HepG2 (cell line): ENCODE results near the gene CBX2. TPM values are rescaled to one million over a fixed set of nuclear protein-coding genes. Genes with fewer than 3 reads are reported as not detected.

Source experiments
- BRCA1 ChIP-seq: sonication (generic); formaldehyde crosslinking; IDR thresholded peaks from 2 replicates; pipeline ENCODE4 v1.4.0; 2020; ENCODE audit warnings: missing genetic modification reagents
- CHCHD3 ChIP-seq: sonication (generic); formaldehyde crosslinking; IDR thresholded peaks from 2 replicates; pipeline ENCODE4 v1.8.0; 2022; ENCODE audit warnings: mild to moderate bottlenecking, missing genetic modification reagents, moderate library complexity
- FOXK1 ChIP-seq: sonication (generic); formaldehyde crosslinking; IDR thresholded peaks from 2 replicates; pipeline ENCODE4 v1.4.0; 2020; ENCODE audit warnings: low read depth, missing genetic modification reagents, borderline replicate concordance
- MNT ChIP-seq: fragments of 450-650 bp; IDR thresholded peaks from 2 replicates; pipeline ENCODE4 v1.6.1; 2016
- RARA ChIP-seq: IDR thresholded peaks from 2 replicates; pipeline ENCODE4 v1.6.1; 2016; ENCODE audit warnings: missing genetic modification reagents, missing compliant biosample characterization
- SRSF9 ChIP-seq: fragments of 200-400 bp; formaldehyde crosslinking; IDR thresholded peaks from 2 replicates; pipeline ENCODE4 v1.6.1; 2018; ENCODE audit warnings: borderline replicate concordance, mild to moderate bottlenecking, low read depth, low read length; ENCODE audit not compliant: insufficient read depth, poor library complexity, severe bottlenecking
- TBX2 ChIP-seq: sonication (generic); formaldehyde crosslinking; IDR thresholded peaks from 2 replicates; pipeline ENCODE4 v1.5.0; 2020; ENCODE audit warnings: missing genetic modification reagents, mild to moderate bottlenecking, borderline replicate concordance
- TFAP4 ChIP-seq: sonication (generic); IDR thresholded peaks from 2 replicates; pipeline ENCODE4 v1.6.1; 2016; ENCODE audit warnings: low read depth, borderline replicate concordance
- ZEB1 ChIP-seq: IDR thresholded peaks from 2 replicates; pipeline ENCODE4 v1.6.1; 2012; ENCODE audit warnings: mild to moderate bottlenecking, low read depth, inconsistent platforms; ENCODE audit not compliant: insufficient replicate concordance
- ZMYM3 ChIP-seq: sonication (generic); formaldehyde crosslinking; IDR thresholded peaks from 2 replicates; pipeline ENCODE4 v1.5.1; 2020; ENCODE audit warnings: mild to moderate bottlenecking, missing genetic modification reagents
- ZNF143 ChIP-seq: sonication (generic); formaldehyde crosslinking; IDR thresholded peaks from 2 replicates; pipeline ENCODE4 v1.4.0; 2020; ENCODE audit warnings: missing genetic modification reagents
- ZNF296 ChIP-seq: sonication (generic); formaldehyde crosslinking; conservative IDR thresholded peaks from 2 replicates; pipeline ENCODE4 v1.5.0; 2020; ENCODE audit warnings: mild to moderate bottlenecking, missing genetic modification reagents
- ZNF564 ChIP-seq: sonication (generic); formaldehyde crosslinking; IDR thresholded peaks from 2 replicates; pipeline ENCODE4 v1.8.1; 2023; ENCODE audit warnings: mild to moderate bottlenecking, missing genetic modification reagents
- ZNF660 ChIP-seq: sonication (generic); formaldehyde crosslinking; IDR thresholded peaks from 2 replicates; pipeline ENCODE4 v1.5.1; 2020; ENCODE audit warnings: mild to moderate bottlenecking, low read depth, missing genetic modification reagents, borderline replicate concordance
- ZNF691 ChIP-seq: sonication (generic); formaldehyde crosslinking; IDR thresholded peaks from 2 replicates; pipeline ENCODE4 v1.4.0; 2020; ENCODE audit warnings: missing genetic modification reagents, low read depth, mild to moderate bottlenecking, borderline replicate concordance
- polyA plus RNA-seq, 8 experiments: library from polyadenylated mRNA; depleted of rRNA in 3 of 8; stranded (reverse) in 7 of 8; unstranded in 1 of 8; fragments of >200 nt; fragmentation: Illumina TruSeq in 4 of 8; extraction: Trizol in 4 of 8; gene quantifications; 2 replicates each; pipeline versions ENCODE4 v1.2.1 to v1.2.3, GENCODE V29; 2011 to 2016; ENCODE audit warnings: low read depth in 4 of 8, missing spikeins in 1 of 8, mixed read lengths in 1 of 8; ENCODE audit not compliant: insufficient read depth in 1 of 8
- total RNA-seq, 5 experiments: library from RNA; depleted of rRNA; stranded (reverse); fragments of >200 nt; fragmentation: Illumina TruSeq; extraction: Trizol; gene quantifications; 2 replicates each; pipeline ENCODE4 v1.2.3, GENCODE V29; 2016; ENCODE audit warnings: low read depth in 1 of 5
- TF ChIP-seq, protein P1 (sequence below): sonication (generic); formaldehyde crosslinking; IDR thresholded peaks from 2 replicates; pipeline ENCODE4 v1.4.0; 2020; ENCODE audit warnings: missing genetic modification reagents
- TF ChIP-seq, protein P2 (sequence below): IDR thresholded peaks from 2 replicates; pipeline ENCODE4 v1.6.1; 2012; ENCODE audit warnings: inconsistent platforms
- TF ChIP-seq, protein P3 (sequence below): sonication (generic); formaldehyde crosslinking; IDR thresholded peaks from 2 replicates; pipeline ENCODE4 v1.8.0; 2022; ENCODE audit warnings: missing genetic modification reagents, mild to moderate bottlenecking, inconsistent platforms, borderline replicate concordance
- TF ChIP-seq, protein P4 (sequence below): sonication (generic); formaldehyde crosslinking; IDR thresholded peaks from 2 replicates; pipeline ENCODE4 v1.5.1; 2020; ENCODE audit warnings: missing genetic modification reagents, mild to moderate bottlenecking, borderline replicate concordance

The CBX2 gene
- total and polyA plus RNA-seq, 2 of the 13 experiments (the other 11 are each of a cell fraction or from before 2014, with no cell fraction given): 14.5 to 31.1 TPM

DNA sequence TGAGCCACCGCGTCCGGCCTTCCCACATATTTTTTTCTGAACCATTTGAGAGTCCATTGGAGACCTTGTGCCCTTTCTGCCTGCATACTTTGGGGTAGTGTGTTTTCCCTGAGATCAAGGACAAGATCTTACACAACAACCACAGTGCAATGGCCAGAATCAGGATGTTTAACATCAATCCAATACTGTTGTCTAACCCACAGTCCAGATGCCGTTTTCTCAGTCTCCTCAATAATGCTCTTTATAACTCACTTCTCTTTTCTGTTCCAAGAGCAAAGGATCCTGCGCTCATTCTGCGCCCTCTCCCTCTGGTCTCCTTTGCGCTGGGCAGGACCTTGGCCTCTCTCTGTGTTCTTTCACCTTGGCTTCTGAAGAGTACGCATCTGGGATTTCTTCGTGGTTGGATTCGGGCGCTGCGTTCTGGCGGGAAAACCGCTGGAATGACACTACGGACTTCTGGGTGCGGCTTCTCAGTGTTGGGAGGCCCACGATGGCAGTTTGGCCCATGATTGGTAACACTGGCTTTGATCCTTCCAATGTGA, 44.7 kb downstream of the CBX2 start (continued):
- TF ChIP-seq, protein P1, sequence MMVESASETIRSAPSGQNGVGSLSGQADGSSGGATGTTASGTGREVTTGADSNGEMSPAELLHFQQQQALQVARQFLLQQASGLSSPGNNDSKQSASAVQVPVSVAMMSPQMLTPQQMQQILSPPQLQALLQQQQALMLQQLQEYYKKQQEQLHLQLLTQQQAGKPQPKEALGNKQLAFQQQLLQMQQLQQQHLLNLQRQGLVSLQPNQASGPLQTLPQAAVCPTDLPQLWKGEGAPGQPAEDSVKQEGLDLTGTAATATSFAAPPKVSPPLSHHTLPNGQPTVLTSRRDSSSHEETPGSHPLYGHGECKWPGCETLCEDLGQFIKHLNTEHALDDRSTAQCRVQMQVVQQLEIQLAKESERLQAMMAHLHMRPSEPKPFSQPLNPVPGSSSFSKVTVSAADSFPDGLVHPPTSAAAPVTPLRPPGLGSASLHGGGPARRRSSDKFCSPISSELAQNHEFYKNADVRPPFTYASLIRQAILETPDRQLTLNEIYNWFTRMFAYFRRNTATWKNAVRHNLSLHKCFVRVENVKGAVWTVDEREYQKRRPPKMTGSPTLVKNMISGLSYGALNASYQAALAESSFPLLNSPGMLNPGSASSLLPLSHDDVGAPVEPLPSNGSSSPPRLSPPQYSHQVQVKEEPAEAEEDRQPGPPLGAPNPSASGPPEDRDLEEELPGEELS (CRISPR knock-in tag): peak; percentile 96
- peak; percentile 87; the same call in 1 of the 2 replicates for TF ChIP-seq BRCA1
- no peak for TF ChIP-seq SRSF9
- TF ChIP-seq, protein P2, sequence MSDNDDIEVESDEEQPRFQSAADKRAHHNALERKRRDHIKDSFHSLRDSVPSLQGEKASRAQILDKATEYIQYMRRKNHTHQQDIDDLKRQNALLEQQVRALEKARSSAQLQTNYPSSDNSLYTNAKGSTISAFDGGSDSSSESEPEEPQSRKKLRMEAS: peak; percentile 68
- TF ChIP-seq ZNF660 (CRISPR knock-in tag): no peak
- peak; percentile 36; the same call in 1 of the 2 replicates for TF ChIP-seq ZNF691
- TF ChIP-seq ZNF143 (CRISPR knock-in tag): peak; percentile 69
- peak; percentile 40; the same call in 1 of the 2 replicates for TF ChIP-seq TFAP4
- no peak for TF ChIP-seq ZEB1
- TF ChIP-seq TBX2 (CRISPR knock-in tag): peak; percentile 74
- TF ChIP-seq CHCHD3: no peak
- TF ChIP-seq, protein P3, sequence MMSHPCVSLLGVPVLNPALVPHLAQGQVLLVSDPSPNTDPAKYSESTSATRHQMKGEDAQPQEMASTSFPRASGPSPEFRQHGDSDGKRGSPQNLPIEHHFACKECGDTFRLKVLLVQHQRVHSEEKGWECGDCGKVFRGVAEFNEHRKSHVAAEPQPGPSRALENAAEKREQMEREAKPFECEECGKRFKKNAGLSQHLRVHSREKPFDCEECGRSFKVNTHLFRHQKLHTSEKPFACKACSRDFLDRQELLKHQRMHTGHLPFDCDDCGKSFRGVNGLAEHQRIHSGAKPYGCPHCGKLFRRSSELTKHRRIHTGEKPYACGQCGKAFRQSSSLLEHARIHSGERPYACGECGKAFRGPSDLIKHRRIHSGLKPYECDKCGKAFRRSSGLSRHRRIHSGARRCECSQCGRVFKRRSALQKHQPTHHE: no peak
- 0 out of 2 replicates have a peak, but pooled peaks have one; percentile 30 for TF ChIP-seq ZNF296 (CRISPR knock-in tag)
- peak; percentile 91; the same call in 1 of the 2 replicates for TF ChIP-seq ZMYM3
- peak; percentile 94 for TF ChIP-seq RARA
- TF ChIP-seq FOXK1 (CRISPR knock-in tag): peak; percentile 93; the same call in 1 of the 2 replicates
- TF ChIP-seq, protein P4, sequence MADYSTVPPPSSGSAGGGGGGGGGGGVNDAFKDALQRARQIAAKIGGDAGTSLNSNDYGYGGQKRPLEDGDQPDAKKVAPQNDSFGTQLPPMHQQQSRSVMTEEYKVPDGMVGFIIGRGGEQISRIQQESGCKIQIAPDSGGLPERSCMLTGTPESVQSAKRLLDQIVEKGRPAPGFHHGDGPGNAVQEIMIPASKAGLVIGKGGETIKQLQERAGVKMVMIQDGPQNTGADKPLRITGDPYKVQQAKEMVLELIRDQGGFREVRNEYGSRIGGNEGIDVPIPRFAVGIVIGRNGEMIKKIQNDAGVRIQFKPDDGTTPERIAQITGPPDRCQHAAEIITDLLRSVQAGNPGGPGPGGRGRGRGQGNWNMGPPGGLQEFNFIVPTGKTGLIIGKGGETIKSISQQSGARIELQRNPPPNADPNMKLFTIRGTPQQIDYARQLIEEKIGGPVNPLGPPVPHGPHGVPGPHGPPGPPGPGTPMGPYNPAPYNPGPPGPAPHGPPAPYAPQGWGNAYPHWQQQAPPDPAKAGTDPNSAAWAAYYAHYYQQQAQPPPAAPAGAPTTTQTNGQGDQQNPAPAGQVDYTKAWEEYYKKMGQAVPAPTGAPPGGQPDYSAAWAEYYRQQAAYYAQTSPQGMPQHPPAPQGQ (CRISPR knock-in tag): peak; percentile 53; the same call in 1 of the 2 replicates
- TF ChIP-seq MNT: no peak
- no peak for TF ChIP-seq ZNF564 (CRISPR knock-in tag)
